HepG2 (cell line): ENCODE data around the gene CDC14B. TPM values are rescaled to one million over a fixed set of nuclear protein-coding genes. Genes with fewer than 3 reads are reported as not detected.

ENCODE experiments used
- CREM ChIP-seq, 2 experiments: sonication (generic) in 1 of 2; formaldehyde crosslinking in 1 of 2; IDR thresholded peaks; 2 replicates each; pipeline versions ENCODE4 v1.4.0 to v1.6.1; 2016 to 2020; ENCODE audit warnings: antibody characterized with exemption in 1 of 2, mild to moderate bottlenecking in 1 of 2, missing genetic modification reagents in 1 of 2
- CTCF ChIP-seq: sonication (generic); formaldehyde crosslinking; IDR thresholded peaks from 2 replicates; pipeline ENCODE4 v1.5.0; 2020; ENCODE audit warnings: mild to moderate bottlenecking, missing genetic modification reagents, moderate library complexity
- GPN1 ChIP-seq: sonication (generic); formaldehyde crosslinking; IDR thresholded peaks from 2 replicates; pipeline ENCODE4 v1.5.1; 2020; ENCODE audit warnings: missing genetic modification reagents, borderline replicate concordance
- HMG20A ChIP-seq: IDR thresholded peaks from 2 replicates; pipeline ENCODE4 v1.6.1; 2016; ENCODE audit warnings: borderline replicate concordance
- HMG20B ChIP-seq: conservative IDR thresholded peaks from 2 replicates; pipeline ENCODE4 v1.6.1; 2016; ENCODE audit warnings: missing genetic modification reagents, missing compliant biosample characterization
- KLF11 ChIP-seq: IDR thresholded peaks from 2 replicates; pipeline ENCODE4 v1.6.1; 2016; ENCODE audit warnings: missing compliant biosample characterization
- KLF15 ChIP-seq: sonication (generic); formaldehyde crosslinking; IDR thresholded peaks from 2 replicates; pipeline ENCODE4 v1.8.1; 2023; ENCODE audit warnings: borderline replicate concordance, mild to moderate bottlenecking, inconsistent platforms, missing genetic modification reagents, mixed read lengths
- KLF6 ChIP-seq: IDR thresholded peaks from 2 replicates; pipeline ENCODE4 v1.8.0; 2016; ENCODE audit warnings: missing biosample characterization, missing genetic modification reagents
- LCORL ChIP-seq, 2 experiments: fragments of 450-650 bp in 1 of 2; sonication (generic) in 1 of 2; formaldehyde crosslinking in 1 of 2; IDR thresholded peaks; 2 replicates each; pipeline versions ENCODE4 v1.5.0 to v1.6.1; 2017 to 2020; ENCODE audit warnings: antibody characterized with exemption in 1 of 2, missing genetic modification reagents in 1 of 2
- RBFOX2 ChIP-seq: fragments of 200-400 bp; formaldehyde crosslinking; IDR thresholded peaks from 2 replicates; pipeline ENCODE4 v1.6.1; 2017; ENCODE audit warnings: low read depth, mild to moderate bottlenecking, low read length
- SOX6 ChIP-seq, 2 experiments: fragments of 450-650 bp in 1 of 2; sonication (generic) in 1 of 2; formaldehyde crosslinking in 1 of 2; IDR thresholded peaks; 2 replicates each; pipeline versions ENCODE4 v1.4.0 to v1.6.1; 2017 to 2020; ENCODE audit warnings: antibody characterized with exemption in 1 of 2, mild to moderate bottlenecking in 1 of 2, missing genetic modification reagents in 1 of 2
- TBP ChIP-seq: sonication (generic); formaldehyde crosslinking; IDR thresholded peaks from 2 replicates; pipeline ENCODE4 v1.5.0; 2020; ENCODE audit warnings: missing genetic modification reagents
- TEAD3 ChIP-seq: optimal IDR thresholded peaks from 2 replicates; pipeline ENCODE3; 2016; ENCODE audit warnings: borderline replicate concordance
- U2AF1 ChIP-seq: fragments of 200-400 bp; formaldehyde crosslinking; optimal IDR thresholded peaks from 2 replicates; pipeline ENCODE3; 2017; ENCODE audit warnings: mild to moderate bottlenecking, low read depth, low read length
- ZBTB21 ChIP-seq: sonication (generic); formaldehyde crosslinking; IDR thresholded peaks from 2 replicates; pipeline ENCODE4 v1.4.0; 2020; ENCODE audit warnings: missing genetic modification reagents
- ZEB1 ChIP-seq: IDR thresholded peaks from 2 replicates; pipeline ENCODE4 v1.6.1; 2012; ENCODE audit warnings: mild to moderate bottlenecking, low read depth, inconsistent platforms; ENCODE audit not compliant: insufficient replicate concordance
- ZNF121 ChIP-seq: sonication (generic); formaldehyde crosslinking; IDR thresholded peaks from 2 replicates; pipeline ENCODE4 v1.5.0; 2020; ENCODE audit warnings: mild to moderate bottlenecking, missing genetic modification reagents
- ZNF362 ChIP-seq: sonication (generic); formaldehyde crosslinking; IDR thresholded peaks from 2 replicates; pipeline ENCODE4 v1.4.0; 2020; ENCODE audit warnings: missing genetic modification reagents, mild to moderate bottlenecking, borderline replicate concordance
- ZNF615 ChIP-seq: sonication (generic); formaldehyde crosslinking; IDR thresholded peaks from 2 replicates; pipeline ENCODE4 v1.5.0; 2020; ENCODE audit warnings: mild to moderate bottlenecking, missing genetic modification reagents, borderline replicate concordance
- ZNF737 ChIP-seq: sonication (generic); formaldehyde crosslinking; IDR thresholded peaks from 2 replicates; pipeline ENCODE4 v1.5.0; 2020; ENCODE audit warnings: missing genetic modification reagents, mild to moderate bottlenecking, borderline replicate concordance
- ZNF83 ChIP-seq: sonication (generic); formaldehyde crosslinking; IDR thresholded peaks from 2 replicates; pipeline ENCODE4 v1.4.0; 2020; ENCODE audit warnings: missing genetic modification reagents, mild to moderate bottlenecking, borderline replicate concordance
- polyA plus RNA-seq, 8 experiments: library from polyadenylated mRNA; depleted of rRNA in 3 of 8; stranded (reverse) in 7 of 8; unstranded in 1 of 8; fragments of >200 nt; fragmentation: Illumina TruSeq in 4 of 8; extraction: Trizol in 4 of 8; gene quantifications; 2 replicates each; pipeline versions ENCODE4 v1.2.1 to v1.2.3, GENCODE V29; 2011 to 2016; ENCODE audit warnings: low read depth in 4 of 8, missing spikeins in 1 of 8, mixed read lengths in 1 of 8; ENCODE audit not compliant: insufficient read depth in 1 of 8
- total RNA-seq, 5 experiments: library from RNA; depleted of rRNA; stranded (reverse); fragments of >200 nt; fragmentation: Illumina TruSeq; extraction: Trizol; gene quantifications; 2 replicates each; pipeline ENCODE4 v1.2.3, GENCODE V29; 2016; ENCODE audit warnings: low read depth in 1 of 5
- TF ChIP-seq, protein P1 (sequence below): sonication (generic); formaldehyde crosslinking; IDR thresholded peaks from 2 replicates; pipeline ENCODE4 v1.9.0; 2022; ENCODE audit warnings: low read depth, missing genetic modification reagents

The CDC14B gene
- total and polyA plus RNA-seq, 2 of the 13 experiments (the other 11 are each of a cell fraction or from before 2014, with no cell fraction given) = 25.8 to 33.3 TPM

- TF ChIP-seq SOX6 (IDR thresholded peaks at IDR 0.05) = no peak
- peak; percentile 93 for TF ChIP-seq SOX6 (CRISPR knock-in tag; IDR thresholded peaks at IDR 0.05)
- TF ChIP-seq ZNF83 = no peak
- peak; percentile 91; the same call in 1 of the 2 replicates for TF ChIP-seq KLF15 (CRISPR knock-in tag)
- no peak for TF ChIP-seq GPN1 (CRISPR knock-in tag)
- TF ChIP-seq CTCF (CRISPR knock-in tag) = peak; percentile 83
- TF ChIP-seq ZNF362 (CRISPR knock-in tag) = peak; percentile 52; the same call in 1 of the 2 replicates
- TF ChIP-seq KLF6 (CRISPR knock-in tag) = peak; percentile 86; the same call in 1 of the 2 replicates
- TF ChIP-seq CREM (IDR thresholded peaks at IDR 0.05) = peak; percentile 65
- TF ChIP-seq CREM (CRISPR knock-in tag; IDR thresholded peaks at IDR 0.05) = no peak
- peak; percentile 89 for TF ChIP-seq ZEB1
- 0 out of 2 replicates have a peak, but pooled peaks have one; percentile 41 for TF ChIP-seq KLF11
- no peak for TF ChIP-seq U2AF1
- peak; percentile 39; the same call in 1 of the 2 replicates for TF ChIP-seq ZBTB21 (CRISPR knock-in tag)
- TF ChIP-seq ZNF121 (CRISPR knock-in tag) = peak; percentile 68; the same call in 1 of the 2 replicates
- TF ChIP-seq ZNF615 (CRISPR knock-in tag) = peak; percentile 52; the same call in 1 of the 2 replicates
- TF ChIP-seq HMG20B (CRISPR knock-in tag) = peak; percentile 71; the same call in 1 of the 2 replicates
- no peak for TF ChIP-seq ZNF737 (CRISPR knock-in tag)
- no peak for TF ChIP-seq TBP (CRISPR knock-in tag)
- peak; percentile 79; the same call in 1 of the 2 replicates for TF ChIP-seq HMG20A (CRISPR knock-in tag)
- peak; percentile 81 for TF ChIP-seq TEAD3 (CRISPR knock-in tag)
- peak; percentile 91 for TF ChIP-seq RBFOX2
- TF ChIP-seq, protein P1, sequence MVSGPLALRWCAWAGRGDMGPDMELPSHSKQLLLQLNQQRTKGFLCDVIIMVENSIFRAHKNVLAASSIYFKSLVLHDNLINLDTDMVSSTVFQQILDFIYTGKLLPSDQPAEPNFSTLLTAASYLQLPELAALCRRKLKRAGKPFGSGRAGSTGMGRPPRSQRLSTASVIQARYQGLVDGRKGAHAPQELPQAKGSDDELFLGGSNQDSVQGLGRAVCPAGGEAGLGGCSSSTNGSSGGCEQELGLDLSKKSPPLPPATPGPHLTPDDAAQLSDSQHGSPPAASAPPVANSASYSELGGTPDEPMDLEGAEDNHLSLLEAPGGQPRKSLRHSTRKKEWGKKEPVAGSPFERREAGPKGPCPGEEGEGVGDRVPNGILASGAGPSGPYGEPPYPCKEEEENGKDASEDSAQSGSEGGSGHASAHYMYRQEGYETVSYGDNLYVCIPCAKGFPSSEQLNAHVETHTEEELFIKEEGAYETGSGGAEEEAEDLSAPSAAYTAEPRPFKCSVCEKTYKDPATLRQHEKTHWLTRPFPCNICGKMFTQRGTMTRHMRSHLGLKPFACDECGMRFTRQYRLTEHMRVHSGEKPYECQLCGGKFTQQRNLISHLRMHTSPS (CRISPR knock-in tag) = peak; percentile 81
- TF ChIP-seq LCORL (IDR thresholded peaks at IDR 0.05) = peak; percentile 27; the same call in 1 of the 2 replicates
- TF ChIP-seq LCORL (CRISPR knock-in tag; IDR thresholded peaks at IDR 0.05) = peak; percentile 98
Observed at GRCh38 chr9:96566498-96567202, 53.0 kb downstream of the CDC14B start (continued).
